HG02798 (cell line): Measurements from ENCODE around the gene CYP19A1.

ENCODE experiments used
- ATAC-seq: cut with Tn5 transposase; IDR thresholded peaks from one replicate; pipeline ENCODE4 v1.9.1; 2021; ENCODE audit warnings: mild to moderate bottlenecking; ENCODE audit not compliant: unreplicated experiment, poor library complexity

CYP19A1 gene

DNA sequence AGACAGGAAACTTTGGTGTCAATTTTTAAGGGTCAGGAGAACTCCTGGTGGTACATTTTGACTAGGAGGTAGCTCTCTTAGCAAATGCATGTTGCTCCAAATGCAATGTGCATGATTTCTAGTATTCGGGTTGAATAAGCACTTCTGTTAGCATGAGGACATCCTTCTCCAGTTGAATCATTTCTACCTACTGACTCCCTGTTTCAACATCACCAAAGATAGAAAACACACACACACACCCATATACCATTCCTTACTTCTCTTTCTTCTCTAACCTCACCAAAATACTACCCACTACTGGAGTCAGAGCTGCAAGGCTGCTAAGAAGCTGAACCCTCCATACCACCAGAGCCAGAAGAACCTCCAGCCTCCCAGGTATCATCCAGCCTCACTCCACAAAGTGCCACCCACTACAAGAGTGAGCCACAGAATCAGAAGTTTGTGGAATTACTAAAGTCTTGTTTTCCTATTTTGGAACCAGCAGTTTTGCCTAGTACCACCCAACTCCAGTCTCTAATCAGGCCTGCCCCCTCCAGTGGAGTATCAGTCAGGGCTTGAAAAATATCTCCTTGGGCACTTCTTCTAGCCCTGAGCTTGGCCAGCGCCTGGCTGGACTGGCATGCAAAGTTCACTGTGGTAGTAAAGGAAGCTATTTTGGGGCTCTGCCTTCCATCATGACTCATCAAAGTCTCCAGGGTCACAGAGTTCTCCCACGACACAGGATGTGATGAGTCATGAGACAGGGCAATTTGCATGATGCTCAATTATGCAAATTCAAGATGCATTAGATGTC, 110.3 kb downstream of the CYP19A1 start:
- peak; percentile 87 for ATAC-seq

- ATAC-seq, result no peak
Measured at GRCh38 chr15:51226576-51227210, 111.7 kb downstream of the CYP19A1 start.

DNA sequence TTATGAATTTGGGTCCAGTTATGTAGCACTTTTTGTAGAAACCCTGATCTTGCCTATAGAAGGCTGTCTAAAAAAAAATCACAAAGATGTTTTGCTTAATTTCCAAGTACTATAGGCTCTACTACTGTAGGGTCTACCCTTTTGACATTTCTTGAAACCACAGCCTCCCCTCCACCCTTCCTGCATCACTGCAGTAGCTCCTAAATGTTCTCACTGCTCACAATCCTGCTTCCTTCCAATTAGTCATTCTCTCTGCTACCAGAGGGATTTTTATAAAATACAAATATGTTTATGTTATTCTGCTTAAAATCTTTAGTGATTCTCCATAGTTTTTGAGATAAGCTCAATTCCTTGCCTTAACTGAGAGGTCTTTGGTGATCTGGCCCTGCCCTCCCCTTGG, 114.0 kb downstream of the CYP19A1 start:
- ATAC-seq, result no peak

DNA sequence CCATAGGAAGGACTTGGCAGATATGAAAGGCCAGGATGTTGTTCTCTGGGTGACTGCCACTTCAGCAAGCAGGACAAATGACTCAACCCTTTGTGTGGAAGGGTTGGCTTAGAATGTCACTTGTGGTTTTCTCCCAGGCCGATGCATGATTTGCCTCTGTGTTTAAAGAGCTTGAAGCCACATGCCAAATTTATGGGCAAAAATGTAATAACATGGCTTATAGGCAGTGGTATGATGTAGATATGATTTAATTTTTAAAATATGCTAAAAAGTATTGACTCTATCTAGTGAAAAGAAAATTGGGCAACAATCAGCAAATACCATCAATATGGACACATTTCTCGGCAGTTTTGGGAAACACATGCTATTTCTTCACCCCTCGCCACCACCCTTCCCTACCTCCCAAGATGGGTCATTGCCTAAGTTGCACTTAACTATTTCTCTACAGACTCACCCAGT, 114.6 kb downstream of the CYP19A1 start:
- ATAC-seq, result no peak

- no peak for ATAC-seq
Measured at GRCh38 chr15:51218299-51218938, 120.0 kb downstream of the CYP19A1 start.

DNA sequence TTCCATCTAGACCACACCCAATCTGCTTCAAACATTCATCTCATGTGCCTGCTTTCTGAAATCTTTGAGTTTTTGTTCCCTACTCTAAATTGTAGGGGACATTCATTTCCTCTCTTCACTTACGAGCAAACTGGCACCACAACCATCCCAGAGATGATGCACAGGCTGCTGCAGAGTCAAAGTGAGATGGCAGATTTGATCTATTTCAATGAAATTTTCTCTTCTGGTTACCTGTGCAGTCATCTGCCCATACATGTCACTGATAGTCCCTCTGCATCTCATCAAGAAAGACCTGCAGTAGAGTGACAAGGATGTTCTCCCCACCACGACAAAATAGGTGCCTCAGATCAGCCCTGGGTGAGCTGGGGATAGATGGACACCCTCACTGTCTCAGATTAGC, 125.5 kb downstream of the CYP19A1 start:
- ATAC-seq, result no peak

GRCh38 chr15:51212239-51212638, 126.2 kb downstream of the CYP19A1 start:
- ATAC-seq, result no peak

DNA sequence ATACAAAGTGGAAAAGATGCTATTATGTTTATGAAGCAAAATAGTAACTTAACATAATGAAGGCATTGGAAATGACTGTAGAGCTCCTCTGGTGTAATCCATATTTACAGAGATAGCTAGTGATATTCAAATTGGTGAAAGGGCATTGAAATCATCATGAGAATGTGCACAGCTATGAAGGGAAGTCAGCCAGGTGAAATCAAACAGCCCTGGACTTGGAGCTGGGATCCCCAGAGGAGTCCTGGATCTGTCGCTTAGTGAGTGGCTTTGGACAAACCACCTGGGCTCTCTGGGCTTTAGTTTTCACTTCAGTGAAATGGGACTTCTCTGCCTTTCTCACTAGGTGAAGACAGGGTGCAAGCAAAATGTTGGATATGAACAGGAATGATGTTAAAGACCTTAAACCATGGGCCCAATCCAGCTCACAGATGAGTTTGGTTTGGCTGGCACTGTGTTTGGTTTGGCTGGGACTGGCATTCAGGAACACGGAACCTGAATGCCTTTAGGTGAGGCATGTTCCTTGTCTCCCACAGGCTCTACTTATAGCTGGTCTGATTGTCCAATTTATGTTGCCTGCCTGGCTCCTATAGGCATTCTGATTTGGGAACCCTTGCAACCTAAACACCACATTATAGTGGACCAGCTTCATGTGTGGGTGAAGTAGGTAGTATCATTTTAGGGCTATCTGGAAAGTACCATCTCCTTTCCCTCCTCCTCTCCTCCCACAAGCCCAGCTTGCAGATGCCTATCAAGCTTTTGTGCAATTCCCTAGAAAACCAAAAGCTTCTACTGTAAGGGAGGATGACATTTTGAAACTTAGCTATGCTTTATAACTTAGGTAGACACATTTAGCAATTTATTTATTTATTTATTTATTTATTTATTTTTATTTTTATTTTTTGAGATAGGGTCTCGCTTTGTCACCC, 133.1 kb downstream of the CYP19A1 start:
- no peak for ATAC-seq

DNA sequence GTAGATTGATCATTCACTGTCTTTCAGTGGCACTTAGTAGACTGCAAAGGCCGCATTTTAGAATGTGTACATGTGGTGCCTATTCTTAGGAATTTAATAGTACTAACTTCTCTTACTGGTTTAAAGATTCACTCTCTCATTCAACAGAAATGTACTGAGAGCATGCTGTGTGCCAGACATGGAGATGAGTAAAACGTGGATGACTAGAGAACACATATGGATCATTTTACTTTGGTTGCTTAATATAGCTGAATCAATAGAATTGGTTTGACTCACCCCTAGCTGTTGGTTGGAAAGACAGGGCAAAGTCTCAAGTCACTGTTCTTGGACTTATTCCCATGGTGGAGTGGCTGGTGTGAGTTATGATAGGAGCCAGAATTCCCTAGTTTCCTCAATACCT, 134.6 kb downstream of the CYP19A1 start:
- ATAC-seq, result no peak

DNA sequence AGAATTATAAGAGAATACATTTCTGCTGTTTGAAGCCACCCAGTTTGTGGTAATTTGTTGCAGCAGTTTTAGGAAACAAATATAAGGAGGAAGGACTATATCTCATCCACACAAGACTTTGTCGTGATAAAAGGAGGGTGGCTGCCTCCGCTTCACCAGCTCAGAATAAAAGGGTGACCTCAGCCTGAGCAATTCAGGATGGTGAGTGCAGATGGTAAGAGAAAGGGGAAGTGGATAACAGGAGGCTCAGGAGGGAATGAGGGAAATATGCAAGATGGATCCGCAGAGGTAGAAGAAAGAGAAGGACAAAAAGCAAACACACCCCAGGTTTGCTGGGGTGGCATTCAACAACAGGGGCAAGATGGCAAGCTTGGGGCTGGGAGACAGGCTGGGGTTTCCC, 135.6 kb downstream of the CYP19A1 start:
- no peak for ATAC-seq

GRCh38 chr15:51201581-51201980, 136.8 kb downstream of the CYP19A1 start:
- no peak for ATAC-seq

- no peak for ATAC-seq
Measured at GRCh38 chr15:51200792-51201191, 137.6 kb downstream of the CYP19A1 start.

DNA sequence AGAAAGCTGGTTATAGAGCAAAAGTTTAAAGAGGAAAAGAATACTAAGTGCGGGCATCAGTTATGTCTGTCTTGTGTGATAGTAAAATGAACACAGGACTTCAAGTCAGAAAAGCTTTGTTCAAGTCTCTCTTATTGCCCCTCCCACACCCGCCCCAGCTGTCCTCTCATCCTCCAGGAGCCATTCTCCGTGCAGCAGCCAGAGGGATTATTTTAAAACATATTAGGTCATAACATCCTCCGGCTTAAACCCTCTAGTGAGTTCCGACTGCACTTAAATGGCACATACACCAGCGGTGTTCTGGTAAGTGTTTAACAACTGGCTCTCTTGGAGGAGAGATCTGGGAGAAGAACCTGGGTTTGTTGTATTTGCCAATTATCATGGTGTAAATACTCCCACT, 138.9 kb downstream of the CYP19A1 start:
- ATAC-seq, result no peak

DNA sequence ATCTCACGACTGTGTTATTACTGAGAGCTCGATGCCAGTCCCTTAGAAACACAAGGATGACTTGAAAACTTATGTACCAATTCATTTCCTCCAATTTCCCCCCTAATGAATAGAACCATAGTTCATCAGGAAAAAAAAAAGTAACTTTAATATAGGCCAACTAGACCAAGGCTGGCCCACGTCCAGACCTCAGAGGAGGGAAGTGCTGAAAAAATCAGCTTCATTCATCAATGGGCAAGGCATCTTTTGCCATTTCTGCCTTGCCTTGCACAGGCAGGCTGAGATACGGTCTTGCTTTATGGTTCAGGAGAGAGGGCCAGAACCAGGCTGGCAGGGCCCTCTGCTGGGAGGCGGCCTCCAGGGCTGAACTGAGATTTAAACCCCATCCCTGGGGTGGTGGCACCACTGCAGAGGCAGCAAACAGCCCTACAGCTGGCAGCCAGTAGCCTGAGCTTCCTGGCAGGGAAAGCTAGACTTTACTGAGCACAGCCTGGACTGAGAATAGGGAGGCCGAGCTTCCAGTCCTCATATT, 139.6 kb downstream of the CYP19A1 start:
- no peak for ATAC-seq

DNA sequence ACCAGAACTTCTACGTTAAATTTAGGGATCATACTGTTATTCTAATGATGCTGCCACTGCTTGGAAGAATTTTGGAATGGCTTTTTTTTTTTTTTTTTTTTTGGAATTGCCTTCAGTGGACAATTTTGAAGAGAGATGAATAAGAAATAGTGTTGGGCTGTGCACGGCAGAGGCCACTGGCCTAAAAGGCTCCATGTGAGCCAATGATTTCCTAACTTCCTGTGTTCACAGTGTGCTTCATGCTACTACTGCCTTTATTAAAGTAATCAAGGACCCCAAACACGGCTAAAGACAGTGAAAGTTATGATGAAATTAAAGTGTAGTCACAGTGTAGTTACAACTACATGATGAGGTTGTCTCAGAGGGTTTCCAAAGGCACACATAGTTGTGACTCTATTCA, 142.9 kb downstream of the CYP19A1 start:
- ATAC-seq, result no peak

- ATAC-seq, result no peak
Measured at GRCh38 chr15:51193979-51194378, 144.4 kb downstream of the CYP19A1 start.

- no peak for ATAC-seq
Measured at GRCh38 chr15:51193526-51193925, 144.9 kb downstream of the CYP19A1 start.

DNA sequence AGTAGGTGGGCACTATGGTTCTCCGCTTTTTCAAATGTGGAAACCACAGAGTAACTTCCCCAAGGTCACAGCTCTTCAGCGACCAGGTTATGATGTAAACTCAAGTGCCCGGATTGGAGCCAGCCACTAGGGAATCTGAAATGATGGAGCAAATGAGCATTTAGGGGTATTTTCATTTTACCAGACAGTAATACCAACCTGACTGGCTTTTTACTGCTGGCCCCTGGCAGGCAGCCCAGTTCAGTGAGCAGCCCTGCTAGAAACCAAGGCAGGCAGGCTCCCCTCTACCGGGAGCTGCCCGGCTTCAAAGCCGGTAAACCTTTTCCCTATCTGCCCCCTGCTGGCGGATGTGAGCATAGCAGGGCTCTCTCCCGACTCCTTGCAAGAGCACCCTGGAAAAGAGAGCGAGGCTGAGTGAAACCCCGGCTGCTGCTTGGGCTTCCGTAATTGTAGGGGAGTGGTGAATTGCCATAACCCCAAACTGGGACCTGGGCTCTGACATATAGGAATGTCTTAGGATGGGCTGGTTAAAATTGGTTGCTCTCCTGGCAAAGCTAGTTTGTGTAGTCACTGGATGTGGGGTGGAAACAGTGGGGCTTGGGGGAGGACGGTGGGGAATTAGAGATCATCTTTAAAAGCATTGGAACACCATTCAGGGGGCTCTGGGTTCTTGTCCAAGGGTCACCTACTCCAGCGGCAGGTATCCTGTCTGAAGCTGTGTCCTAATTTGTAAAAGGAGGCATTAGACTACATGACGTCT, 145.7 kb downstream of the CYP19A1 start:
- ATAC-seq, result peak; percentile 73

DNA sequence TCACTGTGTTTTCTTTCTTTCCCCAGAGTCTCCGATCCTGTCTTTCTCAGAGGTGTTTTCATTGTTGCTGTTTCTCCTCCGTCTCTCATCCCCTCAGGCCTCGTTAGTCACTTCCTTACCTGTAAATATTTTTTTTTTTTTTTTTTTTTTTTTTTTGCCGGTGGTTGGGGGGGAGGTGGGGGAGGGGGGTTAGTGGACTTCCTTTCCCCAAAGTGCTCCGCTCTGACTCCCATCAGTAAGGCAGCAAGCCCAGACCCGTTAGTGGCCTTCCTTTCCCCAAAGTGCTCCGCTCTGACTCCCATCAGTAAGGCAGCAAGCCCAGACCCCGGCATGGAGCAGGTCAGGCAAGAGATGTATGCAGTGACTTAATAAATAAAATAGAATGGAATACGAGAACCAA, 146.6 kb downstream of the CYP19A1 start:
- no peak for ATAC-seq
